A549 (cell line): ENCODE results near the gene NSD2. TPM values are rescaled to one million over a fixed set of nuclear protein-coding genes. Genes with fewer than 3 reads are reported as not detected.

Experiments
- ATAC-seq, 2 experiments: fragments of 200-7000 bp in 1 of 2; fragments of >200 bp in 1 of 2; cut with Nextera tagmentation in 1 of 2; cut with Tn5 transposase in 1 of 2; 3 replicates each; pipeline versions ENCODE4 v1.8.0 to v1.9.1; 2018 to 2020; ENCODE audit warnings: mild to moderate bottlenecking in 1 of 2, moderate library complexity in 1 of 2
- CTCF ChIA-PET: fragments of 300-600 bp; sonication (Branson Sonifier 250); formaldehyde crosslinking; extraction: SDS; loops from one replicate; lab custom pipeline; 2021; ENCODE audit warnings: antibody characterized with exemption, inconsistent platforms; lab: Yijun Ruan, JAX
- POLR2A ChIA-PET: fragments of 350-600 bp; formaldehyde crosslinking; extraction: SDS; loops from one replicate; lab custom pipeline; 2021; ENCODE audit warnings: antibody characterized with exemption, inconsistent platforms; lab: Yijun Ruan, JAX
- DNase-seq, 2 experiments: peaks; one replicate each; pipeline versions ENCODE4 v3.0.0 to v3.0.0-alpha.2; 2011 to 2016; ENCODE audit warnings: low read depth in 1 of 2, low spot score in 1 of 2
- FAIRE-seq: peaks from 2 replicates; lab custom pipeline; 2011; peaks lifted over from hg19 to GRCh38; lab: Jason Lieb, UNC
- H3K27ac ChIP-seq, 2 experiments: fragments of >200 bp; sonication (Bioruptor Twin); formaldehyde crosslinking; 3 replicates each; pipeline ENCODE4 v1.5.1; 2016 to 2017
- H3K4me1 ChIP-seq: fragments of >200 bp; sonication (Bioruptor Twin); formaldehyde crosslinking; 3 replicates; pipeline ENCODE4 v1.6.1; 2016
- H3K4me2 ChIP-seq: fragments of >200 bp; sonication (Bioruptor Twin); formaldehyde crosslinking; 3 replicates; pipeline ENCODE4 v1.6.1; 2016
- H3K4me3 ChIP-seq: fragments of >200 bp; sonication (Bioruptor Twin); formaldehyde crosslinking; 3 replicates; pipeline ENCODE4 v1.5.1; 2016
- H3K9me3 ChIP-seq: fragments of >200 bp; sonication (Bioruptor Twin); formaldehyde crosslinking; 3 replicates; pipeline ENCODE4 v1.6.1; 2016
- CEBPB ChIP-seq, 2 experiments: fragments of >200 bp in 1 of 2; sonication (Bioruptor Twin) in 1 of 2; formaldehyde crosslinking in 1 of 2; IDR thresholded peaks; 2 replicates each; pipeline ENCODE4 v1.6.1; 2012 to 2016
- CHD2 ChIP-seq: fragments of 150-350 bp; IDR thresholded peaks from 2 replicates; pipeline ENCODE4 v1.6.1; 2014; ENCODE audit warnings: low read length; ENCODE audit not compliant: partially characterized antibody
- CHD4 ChIP-seq: fragments of 200-600 bp; sonication (generic); IDR thresholded peaks from 2 replicates; pipeline ENCODE4 v1.6.1; 2016; ENCODE audit warnings: antibody characterized with exemption, mild to moderate bottlenecking, borderline replicate concordance
- EHF ChIP-seq: fragments of 250-450 bp; sonication (Bioruptor Pico); IDR thresholded peaks from 2 replicates; pipeline ENCODE4 v1.5.0; 2020; ENCODE audit warnings: mild to moderate bottlenecking
- EHMT2 ChIP-seq: fragments of 200-600 bp; sonication (generic); IDR thresholded peaks from 2 replicates; pipeline ENCODE4 v1.6.1; 2016; ENCODE audit warnings: antibody characterized with exemption, low read depth, mild to moderate bottlenecking, moderate library complexity
- FOSL2 ChIP-seq, 2 experiments: fragments of 450-650 bp in 1 of 2; fragments of >200 bp in 1 of 2; sonication (Bioruptor Twin) in 1 of 2; formaldehyde crosslinking; IDR thresholded peaks; 2 replicates each; pipeline versions ENCODE4 v1.5.0 to v1.6.1; 2016 to 2020; ENCODE audit warnings: mild to moderate bottlenecking in 1 of 2, moderate library complexity in 1 of 2
- HDAC2 ChIP-seq: fragments of 200-600 bp; sonication (generic); IDR thresholded peaks from 2 replicates; pipeline ENCODE4 v1.6.1; 2016
- HOXB13 ChIP-seq: fragments of 250-450 bp; sonication (Bioruptor Pico); IDR thresholded peaks from 2 replicates; pipeline ENCODE4 v1.5.0; 2020; ENCODE audit warnings: low read depth, mild to moderate bottlenecking, moderate library complexity
- KDM5A ChIP-seq: fragments of 200-600 bp; sonication (generic); IDR thresholded peaks from 2 replicates; pipeline ENCODE4 v1.6.1; 2016; ENCODE audit warnings: antibody characterized with exemption, mild to moderate bottlenecking
- MYC ChIP-seq: IDR thresholded peaks from 2 replicates; pipeline ENCODE4 v1.6.1; 2012; ENCODE audit warnings: mild to moderate bottlenecking, inconsistent platforms, low read length, improper control_type of control experiment, borderline replicate concordance
- NFE2L2 ChIP-seq: fragments of 150-350 bp; conservative IDR thresholded peaks from 2 replicates; pipeline ENCODE4 v1.6.1; 2014; ENCODE audit warnings: low read length
- PHF8 ChIP-seq: fragments of 200-600 bp; sonication (generic); IDR thresholded peaks from 2 replicates; pipeline ENCODE4 v1.6.1; 2016; ENCODE audit warnings: low read depth, mild to moderate bottlenecking, antibody characterized with exemption, moderate library complexity, borderline replicate concordance
- POLR2AphosphoS2 ChIP-seq: conservative IDR thresholded peaks from 2 replicates; pipeline ENCODE4 v1.6.1; 2012; ENCODE audit warnings: low read length, improper control_type of control experiment, inconsistent platforms
- RAD21 ChIP-seq, 2 experiments: fragments of >200 bp in 1 of 2; sonication (Bioruptor Twin) in 1 of 2; formaldehyde crosslinking in 1 of 2; IDR thresholded peaks in 1 of 2; conservative IDR thresholded peaks in 1 of 2; 2 replicates in 1 of 2; 3 replicates in 1 of 2; pipeline ENCODE4 v1.6.1; 2012 to 2018; ENCODE audit warnings: inconsistent platforms in 1 of 2
- RFX5 ChIP-seq: fragments of 450-650 bp; IDR thresholded peaks from 2 replicates; pipeline ENCODE4 v1.7.1; 2014; ENCODE audit warnings: antibody characterized with exemption, mild to moderate bottlenecking, moderate library complexity
- ZNF302 ChIP-seq: fragments of 250-450 bp; sonication (Bioruptor Pico); IDR thresholded peaks from 2 replicates; pipeline ENCODE4 v1.9.0; 2021; ENCODE audit warnings: inconsistent platforms, mild to moderate bottlenecking, moderate library complexity
- WGBS: methylation state at CpG from one replicate; pipeline ENCODE4 v1.1.6; 2017; ENCODE audit errors: missing lambda C conversion rate; 5-methylcytosine and 5-hydroxymethylcytosine counted together
- polyA plus RNA-seq, 4 experiments: library from polyadenylated mRNA; depleted of rRNA in 3 of 4; stranded (reverse); fragments of >200 nt; fragmentation: RNase III in 1 of 4; extraction: RNeasy Plus Mini Kit Qiagen cat#74134 plus additional on column Dnase treatment in 1 of 4; gene quantifications; 2 replicates in 3 of 4; 3 replicates in 1 of 4; pipeline ENCODE4 v1.2.3, GENCODE V29; 2011 to 2017
- TF ChIP-seq, protein P1 (sequence below): fragments of 450-650 bp; IDR thresholded peaks from 2 replicates; pipeline ENCODE4 v1.6.1; 2014; ENCODE audit warnings: antibody characterized with exemption
- TF ChIP-seq, protein P2 (sequence below): IDR thresholded peaks from 2 replicates; pipeline ENCODE4 v1.6.1; 2012

Gene NSD2
- polyA plus RNA-seq, 2 of the 4 experiments (the other 2 are of a cell fraction), result 43.8 to 49.3 TPM

DNA sequence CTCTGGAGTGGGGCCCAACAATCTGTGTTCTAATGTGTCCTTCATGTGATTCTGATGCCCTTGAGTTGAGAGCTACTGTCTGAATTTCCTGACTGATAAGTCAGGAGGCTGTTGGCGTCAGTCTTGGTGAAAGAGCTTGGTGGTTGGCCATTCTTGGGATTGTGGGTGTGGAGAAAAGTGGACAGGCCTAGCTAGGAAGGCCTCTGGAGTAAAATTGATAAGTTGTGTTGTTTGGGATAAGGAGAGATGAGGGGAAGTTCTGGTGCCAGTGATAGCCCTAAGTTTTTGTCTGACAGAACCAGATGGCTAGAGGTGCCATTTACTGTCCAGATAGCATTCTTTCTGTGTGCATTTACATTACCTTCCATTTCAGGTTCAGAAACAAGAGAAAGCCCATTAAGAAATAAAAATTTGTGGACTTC is 11.7 kb downstream of the NSD2 start:
- Histone ChIP-seq H3K4me1 (peaks cover 13% of the 10 kb centered on the region), H3K4me2 (no peak overlapping the region), H3K4me3 (no peak overlapping the region), H3K27ac (no peak overlapping the region), H3K9me3 (no peaks in the 10 kb centered on the region)
- FAIRE-seq (no peak), ATAC-seq (no peak), DNase-seq (no peak)
- ChIA-PET CTCF (interaction anchor here (1.5 to 8.1 kb wide), 2 partner anchors 10 to 16 kb away, joined by 6 to 60 read pairs; no protein-coding TSS in a partner anchor), POLR2A (no interaction called here)
- 86% methylated on average over 1 of the region's 1 CpG for WGBS
- TF ChIP-seq EHF (CRISPR knock-in tag) (no peak), KDM5A (no peak), CEBPB (IDR thresholded peaks at IDR 0.05) (no peak), HDAC2 (no peak), PHF8 (no peak), EHMT2 (no peak)
- TF ChIP-seq, protein P1, sequence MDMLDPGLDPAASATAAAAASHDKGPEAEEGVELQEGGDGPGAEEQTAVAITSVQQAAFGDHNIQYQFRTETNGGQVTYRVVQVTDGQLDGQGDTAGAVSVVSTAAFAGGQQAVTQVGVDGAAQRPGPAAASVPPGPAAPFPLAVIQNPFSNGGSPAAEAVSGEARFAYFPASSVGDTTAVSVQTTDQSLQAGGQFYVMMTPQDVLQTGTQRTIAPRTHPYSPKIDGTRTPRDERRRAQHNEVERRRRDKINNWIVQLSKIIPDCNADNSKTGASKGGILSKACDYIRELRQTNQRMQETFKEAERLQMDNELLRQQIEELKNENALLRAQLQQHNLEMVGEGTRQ, result no peak
- TF ChIP-seq, protein P2, sequence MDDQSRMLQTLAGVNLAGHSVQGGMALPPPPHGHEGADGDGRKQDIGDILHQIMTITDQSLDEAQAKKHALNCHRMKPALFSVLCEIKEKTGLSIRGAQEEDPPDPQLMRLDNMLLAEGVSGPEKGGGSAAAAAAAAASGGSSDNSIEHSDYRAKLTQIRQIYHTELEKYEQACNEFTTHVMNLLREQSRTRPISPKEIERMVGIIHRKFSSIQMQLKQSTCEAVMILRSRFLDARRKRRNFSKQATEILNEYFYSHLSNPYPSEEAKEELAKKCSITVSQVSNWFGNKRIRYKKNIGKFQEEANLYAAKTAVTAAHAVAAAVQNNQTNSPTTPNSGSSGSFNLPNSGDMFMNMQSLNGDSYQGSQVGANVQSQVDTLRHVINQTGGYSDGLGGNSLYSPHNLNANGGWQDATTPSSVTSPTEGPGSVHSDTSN, result no peak

DNA sequence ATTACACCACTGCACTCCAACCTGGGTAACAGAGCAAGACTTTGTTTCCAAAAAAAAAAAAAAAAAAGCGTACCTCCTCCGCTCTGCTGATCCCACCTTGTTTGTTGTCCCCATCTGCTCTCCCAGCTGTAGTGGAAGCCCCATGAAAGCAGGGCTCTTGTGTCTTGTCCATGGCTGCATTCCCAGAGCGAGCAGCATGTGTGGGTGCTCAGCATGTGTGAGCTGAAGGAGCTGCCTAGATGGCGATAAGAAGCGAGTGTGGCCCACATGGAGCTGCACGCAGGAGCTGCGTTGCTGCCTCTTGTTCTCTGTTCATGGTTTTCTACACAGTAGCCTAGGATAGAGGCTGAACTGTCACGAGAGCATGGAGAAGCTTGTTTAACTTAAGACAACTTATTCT is 12.4 kb downstream of the NSD2 start:
- no peak for DNase-seq
- CTCF ChIA-PET, result interaction anchor here (1.5 to 8.1 kb wide), 2 partner anchors 10 to 16 kb away, joined by 6 to 60 read pairs; no protein-coding TSS in a partner anchor
- no peak for ATAC-seq
- no peaks in the 10 kb centered on the region for H3K9me3 ChIP-seq
- no peak overlapping the region for H3K4me3 ChIP-seq
- peaks cover 13% of the 10 kb centered on the region for H3K4me1 ChIP-seq
- TF ChIP-seq CHD4 (no peak), NFE2L2 (no peak), HOXB13 (CRISPR knock-in tag) (no peak), ZNF302 (CRISPR knock-in tag) (no peak), MYC (no peak), RAD21 (conservative IDR thresholded peaks at IDR 0.05 in 1 of 2, IDR thresholded peaks at IDR 0.05 in 1 of 2) (no peak), POLR2AphosphoS2 (no peak), RFX5 (no peak), FOSL2 (IDR thresholded peaks at IDR 0.05) (no peak), FOSL2 (CRISPR knock-in tag; IDR thresholded peaks at IDR 0.05) (no peak)
- TF ChIP-seq, protein P2, result no peak
- WGBS, result 95% methylated on average over 8 of the region's 8 CpGs
- FAIRE-seq, result no peak
- POLR2A ChIA-PET, result no interaction called here
- H3K4me2 ChIP-seq, result no peak overlapping the region
- H3K27ac ChIP-seq, result no peak overlapping the region

DNA sequence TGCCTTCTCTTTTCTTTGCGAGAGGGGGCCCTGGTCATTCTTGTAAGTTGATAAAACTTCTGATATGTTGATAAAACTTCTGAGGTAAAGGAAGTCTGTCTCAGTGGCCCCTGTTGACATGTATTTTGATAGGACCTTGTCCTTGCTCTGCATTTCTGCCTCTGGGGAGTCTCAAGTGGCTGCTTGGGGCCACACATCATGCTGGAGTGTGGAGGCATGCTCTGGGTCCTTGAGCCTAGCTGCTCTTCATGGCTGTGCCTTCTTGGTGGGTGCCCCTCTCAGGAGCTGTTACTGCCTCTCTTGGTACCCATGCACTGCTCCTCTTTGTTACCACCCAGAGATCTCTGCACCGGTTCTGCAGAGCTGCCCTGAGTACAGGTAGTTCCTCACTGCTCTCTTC is 14.2 kb downstream of the NSD2 start:
- FAIRE-seq (no peak), ATAC-seq (no peak), DNase-seq (no peak)
- H3K4me1 ChIP-seq, result peaks cover 5% of the 10 kb centered on the region
- 80% methylated on average over 2 of the region's 2 CpGs for WGBS
- no peak for TF ChIP-seq CHD2
- no peaks in the 10 kb centered on the region for H3K9me3 ChIP-seq
- CTCF ChIA-PET, result interaction anchor here (8.1 kb wide), 1 partner anchor 14 kb away, joined by 60 read pairs; no protein-coding TSS in a partner anchor
- no peak overlapping the region for H3K4me2 ChIP-seq
- POLR2A ChIA-PET, result no interaction called here
- H3K4me3 ChIP-seq, result no peak overlapping the region
- H3K27ac ChIP-seq, result no peak overlapping the region
